GM21447 (cell line): Measurements from ENCODE around the gene RNF112.

Experiments used
- ATAC-seq: cut with Tn5 transposase; IDR thresholded peaks from one replicate; pipeline ENCODE4 v1.9.1; 2021; ENCODE audit not compliant: unreplicated experiment

Gene RNF112

DNA sequence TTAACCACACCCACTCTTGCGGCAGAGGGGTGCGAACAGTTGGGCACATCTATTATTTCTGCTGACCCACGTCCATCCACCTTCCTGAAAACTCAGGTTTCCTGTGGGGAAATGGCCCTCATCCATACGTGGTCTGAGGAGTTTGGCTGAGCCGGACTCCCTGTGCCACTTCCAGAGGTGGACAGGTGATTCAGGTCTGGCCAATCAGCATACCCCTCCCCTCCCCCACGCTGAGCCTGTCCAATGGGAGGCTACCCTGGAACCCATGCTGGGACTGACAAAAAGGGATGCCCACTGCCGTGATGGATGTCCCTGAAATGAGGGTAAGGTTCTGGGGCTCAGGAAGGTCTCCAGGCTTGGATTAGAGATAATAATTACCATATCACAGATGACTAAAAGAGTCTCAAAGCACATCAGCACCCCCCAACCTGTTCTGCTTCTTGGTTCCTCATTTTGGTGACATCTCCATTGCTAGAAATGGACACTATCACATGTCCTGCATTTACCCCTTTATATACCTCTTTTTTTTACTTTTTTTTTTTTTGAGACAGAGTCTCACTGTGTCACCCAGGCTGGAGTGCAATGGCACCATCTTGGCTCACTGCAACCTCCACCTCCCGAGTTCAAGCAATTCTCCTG is 38.0 kb upstream of the RNF112 start:
- no peak for ATAC-seq

DNA sequence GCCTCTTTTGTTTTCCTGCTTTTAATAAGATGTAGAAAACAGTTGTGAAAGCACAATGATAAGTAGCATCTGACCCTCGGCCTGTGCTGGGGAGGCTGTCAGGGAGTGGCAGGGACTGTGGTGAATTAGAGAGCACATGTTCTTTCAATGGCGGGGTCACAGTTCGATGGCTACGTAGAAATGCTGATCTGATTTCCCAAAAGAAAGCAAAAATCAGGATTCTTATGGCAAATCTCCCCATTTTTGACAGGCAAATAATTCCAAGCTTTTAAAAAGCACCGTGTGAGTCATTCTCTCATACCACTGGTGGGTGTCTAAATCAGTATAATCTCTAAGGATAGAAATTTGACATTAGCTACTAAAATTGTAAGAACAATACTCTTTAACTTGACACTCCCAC is 36.9 kb upstream of the RNF112 start:
- no peak for ATAC-seq

DNA sequence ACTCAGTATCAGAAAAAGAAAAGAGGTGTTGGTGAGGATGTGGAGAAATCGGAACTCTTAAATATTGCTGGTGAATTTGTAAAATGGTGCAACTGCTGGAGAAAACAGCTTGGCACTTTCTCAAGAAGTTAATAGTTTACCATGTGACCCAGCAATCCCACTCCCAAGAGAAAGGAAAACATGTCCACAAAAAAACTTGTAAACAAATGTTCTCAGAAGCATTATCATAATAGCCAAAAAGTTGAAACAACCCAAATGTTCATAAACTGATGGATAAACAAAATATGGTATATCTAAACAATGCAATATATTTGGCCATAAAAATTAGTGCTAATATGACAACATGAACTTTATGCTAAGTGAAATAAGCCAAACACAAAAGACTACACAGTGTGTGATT is 35.3 kb upstream of the RNF112 start:
- ATAC-seq: no peak

DNA sequence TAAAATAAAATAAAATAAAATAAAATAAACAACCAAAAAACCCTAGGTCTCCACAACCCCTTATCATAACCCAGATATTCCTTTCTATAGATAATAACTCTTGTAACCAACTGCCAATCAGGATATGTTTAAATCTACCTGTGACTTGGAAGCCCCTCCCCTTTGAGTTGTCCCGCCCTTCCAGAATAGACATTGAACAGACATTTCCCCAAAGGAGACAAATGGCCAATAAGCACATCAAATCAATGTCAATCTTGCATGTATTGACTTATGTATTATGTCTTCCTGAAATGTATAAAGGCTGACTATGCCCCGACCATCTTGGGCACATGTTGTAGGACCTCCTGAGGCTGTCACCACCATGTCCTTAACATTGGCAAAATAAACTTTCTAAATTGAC is 34.2 kb upstream of the RNF112 start:
- no peak for ATAC-seq

DNA sequence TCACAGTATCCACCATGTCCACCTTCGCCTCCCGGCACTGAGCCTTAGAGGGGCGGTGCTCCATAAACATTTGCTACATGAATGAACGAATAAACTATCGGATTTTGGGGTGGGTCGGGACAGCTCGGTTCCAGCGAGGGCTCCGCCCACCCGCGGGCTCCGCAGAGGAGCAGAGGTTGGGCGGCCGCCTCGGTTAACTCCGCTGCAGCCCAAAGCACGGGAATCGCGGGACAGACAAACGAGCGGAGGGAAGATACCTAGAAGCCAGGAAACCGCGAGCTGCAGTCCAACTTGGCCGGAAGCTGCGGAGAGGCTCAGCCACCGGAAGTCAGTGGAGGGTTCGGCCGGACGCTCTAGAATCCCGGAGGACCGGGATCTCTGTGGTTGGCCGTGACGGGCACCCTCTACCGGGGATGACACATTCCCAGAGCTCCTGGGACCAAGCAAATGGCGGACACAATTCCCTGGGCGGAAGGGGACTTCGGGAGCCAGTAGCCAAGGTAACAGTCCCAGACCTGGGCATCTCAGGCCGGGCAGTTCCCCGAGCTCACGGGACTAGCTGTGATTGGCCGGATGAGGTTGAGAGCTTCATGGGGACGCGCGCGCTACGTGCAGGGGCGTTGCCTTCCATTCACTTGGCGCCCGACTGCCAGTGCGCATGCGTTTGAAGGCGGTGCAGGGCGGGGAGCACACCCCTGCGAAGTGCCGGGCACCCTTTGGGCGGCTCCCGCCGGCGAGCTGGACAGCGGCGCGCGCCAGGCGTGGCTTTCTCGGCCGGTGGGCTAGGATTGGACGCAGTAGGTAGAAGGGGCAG is 33.2 kb upstream of the RNF112 start:
- peak; percentile 92 for ATAC-seq

DNA sequence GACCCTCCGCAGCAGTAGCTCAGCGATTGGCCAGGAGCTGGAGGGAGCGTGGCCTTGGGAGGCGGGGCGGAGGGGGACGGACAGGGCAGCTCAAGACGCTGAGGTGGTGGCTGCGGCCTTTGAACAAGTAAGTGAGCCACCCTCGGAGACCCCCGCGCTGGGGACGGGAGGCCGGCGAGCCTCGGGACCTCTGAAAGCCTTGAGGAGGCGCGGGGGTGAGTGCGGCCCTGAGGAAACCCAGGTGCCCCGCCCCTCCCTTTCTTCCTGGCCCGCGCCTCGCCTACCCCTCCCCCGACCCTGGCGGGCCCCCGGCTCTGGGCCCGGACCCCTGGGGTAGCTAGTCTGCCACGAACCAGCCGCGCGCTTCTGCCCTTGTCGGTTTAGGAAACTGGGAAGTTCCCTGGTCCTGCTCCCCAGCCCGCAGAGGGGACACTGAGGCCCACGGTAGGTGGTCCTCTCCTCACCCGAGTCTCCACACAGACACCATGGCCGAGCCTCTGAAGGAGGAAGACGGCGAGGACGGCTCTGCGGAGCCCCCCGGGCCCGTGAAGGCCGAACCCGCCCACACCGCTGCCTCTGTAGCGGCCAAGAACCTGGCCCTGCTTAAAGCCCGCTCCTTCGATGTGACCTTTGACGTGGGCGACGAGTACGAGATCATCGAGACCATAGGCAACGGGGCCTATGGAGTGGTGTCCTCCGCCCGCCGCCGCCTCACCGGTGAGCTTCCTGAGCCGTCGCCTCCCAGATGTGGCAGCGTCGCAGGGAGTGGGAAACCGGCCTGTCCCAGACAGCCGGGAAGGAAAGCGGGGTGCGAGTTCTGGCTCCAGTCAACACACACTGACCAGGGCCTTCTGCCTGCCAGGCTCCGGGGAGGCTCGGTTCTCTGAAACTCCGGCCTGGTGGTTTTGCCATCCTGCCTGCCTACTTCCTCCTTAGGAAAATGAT is 32.3 kb upstream of the RNF112 start, which contains the start of gene MAPK7:
MAPK7 (plus strand) TSS at position 83 of the 945 bp plus-strand sequence; CDS start at position 486, 403 bp downstream.
- peak; percentile 16 for ATAC-seq

DNA sequence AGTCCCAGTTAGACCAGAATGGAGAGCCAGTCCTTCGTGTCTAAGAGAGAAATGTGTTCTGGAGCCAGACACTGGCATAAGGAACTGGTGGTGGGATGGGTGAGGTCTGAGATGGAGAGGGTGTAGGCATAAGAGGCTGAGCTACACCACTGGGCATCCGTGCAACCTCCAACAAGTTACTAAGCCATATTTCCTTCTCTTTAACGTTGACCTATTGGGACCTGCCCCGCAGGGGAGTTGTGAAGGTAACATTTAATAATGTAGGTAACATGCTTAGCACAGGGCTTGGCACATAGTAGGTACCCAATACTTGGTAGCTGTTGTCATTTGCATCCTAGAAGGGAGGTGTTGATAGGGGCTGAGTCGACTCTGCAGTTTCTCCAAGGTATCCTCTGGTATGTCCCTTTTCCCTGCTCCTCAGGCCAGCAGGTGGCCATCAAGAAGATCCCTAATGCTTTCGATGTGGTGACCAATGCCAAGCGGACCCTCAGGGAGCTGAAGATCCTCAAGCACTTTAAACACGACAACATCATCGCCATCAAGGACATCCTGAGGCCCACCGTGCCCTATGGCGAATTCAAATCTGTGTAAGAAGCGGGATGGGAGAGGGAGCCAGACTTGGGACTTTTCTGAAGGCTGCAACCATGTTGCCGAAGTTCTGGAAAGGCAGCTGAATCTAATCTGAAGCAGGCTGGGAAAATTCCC is 31.5 kb upstream of the RNF112 start:
- ATAC-seq: no peak

DNA sequence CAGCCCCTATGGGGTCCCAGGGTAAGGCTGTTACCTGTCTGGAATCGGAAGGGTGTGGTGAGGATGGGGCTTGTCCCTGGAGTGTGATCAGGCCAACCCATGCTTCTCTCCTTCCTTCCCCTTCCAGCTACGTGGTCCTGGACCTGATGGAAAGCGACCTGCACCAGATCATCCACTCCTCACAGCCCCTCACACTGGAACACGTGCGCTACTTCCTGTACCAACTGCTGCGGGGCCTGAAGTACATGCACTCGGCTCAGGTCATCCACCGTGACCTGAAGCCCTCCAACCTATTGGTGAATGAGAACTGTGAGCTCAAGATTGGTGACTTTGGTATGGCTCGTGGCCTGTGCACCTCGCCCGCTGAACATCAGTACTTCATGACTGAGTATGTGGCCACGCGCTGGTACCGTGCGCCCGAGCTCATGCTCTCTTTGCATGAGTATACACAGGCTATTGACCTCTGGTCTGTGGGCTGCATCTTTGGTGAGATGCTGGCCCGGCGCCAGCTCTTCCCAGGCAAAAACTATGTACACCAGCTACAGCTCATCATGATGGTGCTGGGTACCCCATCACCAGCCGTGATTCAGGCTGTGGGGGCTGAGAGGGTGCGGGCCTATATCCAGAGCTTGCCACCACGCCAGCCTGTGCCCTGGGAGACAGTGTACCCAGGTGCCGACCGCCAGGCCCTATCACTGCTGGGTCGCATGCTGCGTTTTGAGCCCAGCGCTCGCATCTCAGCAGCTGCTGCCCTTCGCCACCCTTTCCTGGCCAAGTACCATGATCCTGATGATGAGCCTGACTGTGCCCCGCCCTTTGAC is 30.3 kb upstream of the RNF112 start:
- no peak for ATAC-seq

DNA sequence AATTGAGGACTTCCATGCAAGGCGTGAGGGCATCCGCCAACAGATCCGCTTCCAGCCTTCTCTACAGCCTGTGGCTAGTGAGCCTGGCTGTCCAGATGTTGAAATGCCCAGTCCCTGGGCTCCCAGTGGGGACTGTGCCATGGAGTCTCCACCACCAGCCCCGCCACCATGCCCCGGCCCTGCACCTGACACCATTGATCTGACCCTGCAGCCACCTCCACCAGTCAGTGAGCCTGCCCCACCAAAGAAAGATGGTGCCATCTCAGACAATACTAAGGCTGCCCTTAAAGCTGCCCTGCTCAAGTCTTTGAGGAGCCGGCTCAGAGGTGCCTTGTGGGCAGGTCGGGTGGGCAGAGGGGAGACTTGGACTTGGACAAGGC is 29.7 kb upstream of the RNF112 start:
- no peak for ATAC-seq

DNA sequence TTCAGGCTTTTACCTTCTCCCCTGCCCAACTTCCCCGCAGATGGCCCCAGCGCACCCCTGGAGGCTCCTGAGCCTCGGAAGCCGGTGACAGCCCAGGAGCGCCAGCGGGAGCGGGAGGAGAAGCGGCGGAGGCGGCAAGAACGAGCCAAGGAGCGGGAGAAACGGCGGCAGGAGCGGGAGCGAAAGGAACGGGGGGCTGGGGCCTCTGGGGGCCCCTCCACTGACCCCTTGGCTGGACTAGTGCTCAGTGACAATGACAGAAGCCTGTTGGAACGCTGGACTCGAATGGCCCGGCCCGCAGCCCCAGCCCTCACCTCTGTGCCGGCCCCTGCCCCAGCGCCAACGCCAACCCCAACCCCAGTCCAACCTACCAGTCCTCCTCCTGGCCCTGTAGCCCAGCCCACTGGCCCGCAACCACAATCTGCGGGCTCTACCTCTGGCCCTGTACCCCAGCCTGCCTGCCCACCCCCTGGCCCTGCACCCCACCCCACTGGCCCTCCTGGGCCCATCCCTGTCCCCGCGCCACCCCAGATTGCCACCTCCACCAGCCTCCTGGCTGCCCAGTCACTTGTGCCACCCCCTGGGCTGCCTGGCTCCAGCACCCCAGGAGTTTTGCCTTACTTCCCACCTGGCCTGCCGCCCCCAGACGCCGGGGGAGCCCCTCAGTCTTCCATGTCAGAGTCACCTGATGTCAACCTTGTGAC is 29.1 kb upstream of the RNF112 start:
- ATAC-seq: no peak

DNA sequence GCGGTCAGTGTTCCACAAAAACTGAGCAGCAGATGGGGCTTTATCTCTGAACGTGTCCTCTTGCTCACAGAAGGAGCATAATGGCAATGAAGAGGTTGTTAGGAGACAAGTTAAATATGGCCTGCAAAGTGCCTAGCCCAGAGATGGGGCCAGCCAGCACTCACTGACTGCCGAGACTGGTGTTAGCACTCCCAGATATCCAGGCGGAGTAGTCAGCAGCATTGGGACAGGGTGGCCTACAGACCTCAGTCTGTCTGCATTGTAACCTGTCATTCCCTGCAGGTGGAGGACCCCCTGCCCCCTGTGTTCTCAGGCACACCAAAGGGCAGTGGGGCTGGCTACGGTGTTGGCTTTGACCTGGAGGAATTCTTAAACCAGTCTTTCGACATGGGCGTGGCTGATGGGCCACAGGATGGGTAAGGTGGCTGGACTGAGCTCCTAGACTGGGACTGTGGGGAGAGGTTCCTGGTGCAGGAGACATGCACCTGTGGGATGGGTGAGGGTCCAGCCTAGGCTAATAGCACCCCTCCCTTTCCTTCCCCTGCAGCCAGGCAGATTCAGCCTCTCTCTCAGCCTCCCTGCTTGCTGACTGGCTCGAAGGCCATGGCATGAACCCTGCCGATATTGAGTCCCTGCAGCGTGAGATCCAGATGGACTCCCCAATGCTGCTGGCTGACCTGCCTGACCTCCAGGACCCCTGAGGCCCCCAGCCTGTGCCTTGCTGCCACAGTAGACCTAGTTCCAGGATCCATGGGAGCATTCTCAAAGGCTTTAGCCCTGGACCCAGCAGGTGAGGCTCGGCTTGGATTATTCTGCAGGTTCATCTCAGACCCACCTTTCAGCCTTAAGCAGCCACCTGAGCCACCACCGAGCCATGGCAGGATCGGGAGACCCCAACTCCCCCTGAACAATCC is 28.2 kb upstream of the RNF112 start:
- no peak for ATAC-seq

DNA sequence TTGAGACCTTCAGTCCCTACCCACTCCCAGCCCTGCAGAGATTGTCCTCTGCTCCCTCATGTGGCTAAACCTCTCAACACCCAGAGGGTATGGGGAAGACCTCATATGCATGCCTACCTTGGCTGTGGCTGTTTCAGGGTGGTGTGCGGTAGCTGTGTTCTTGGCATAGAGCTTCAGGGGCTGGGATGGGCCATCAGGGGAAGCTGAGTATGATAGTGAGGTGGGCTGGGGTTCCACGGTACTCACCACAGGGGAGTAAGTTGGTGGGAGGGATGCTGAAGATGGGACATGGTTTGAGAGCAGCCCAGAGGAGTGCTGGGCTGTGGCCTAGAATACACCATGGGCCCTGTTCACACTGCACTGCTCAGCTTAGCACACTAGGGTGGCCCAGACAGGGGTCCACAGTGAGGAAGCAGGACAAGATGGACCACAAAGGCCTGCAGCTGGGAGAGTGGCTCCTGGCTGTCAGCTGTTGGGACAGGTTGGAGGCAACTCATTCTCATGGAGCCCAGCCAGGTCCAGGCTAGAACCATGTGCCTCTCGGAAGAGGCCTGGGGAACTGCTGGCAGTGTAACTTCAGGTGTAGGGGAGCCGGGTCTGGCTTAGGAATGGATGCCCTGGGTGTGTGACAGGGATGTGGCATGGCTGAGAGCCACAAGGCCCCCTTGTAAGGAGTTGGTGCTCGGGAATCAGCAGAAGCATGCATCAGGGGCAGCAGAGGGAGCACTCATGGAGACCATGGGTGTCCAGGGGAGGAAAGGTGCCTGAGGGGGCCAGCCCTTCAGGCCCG is 27.2 kb upstream of the RNF112 start:
- no peak for ATAC-seq

DNA sequence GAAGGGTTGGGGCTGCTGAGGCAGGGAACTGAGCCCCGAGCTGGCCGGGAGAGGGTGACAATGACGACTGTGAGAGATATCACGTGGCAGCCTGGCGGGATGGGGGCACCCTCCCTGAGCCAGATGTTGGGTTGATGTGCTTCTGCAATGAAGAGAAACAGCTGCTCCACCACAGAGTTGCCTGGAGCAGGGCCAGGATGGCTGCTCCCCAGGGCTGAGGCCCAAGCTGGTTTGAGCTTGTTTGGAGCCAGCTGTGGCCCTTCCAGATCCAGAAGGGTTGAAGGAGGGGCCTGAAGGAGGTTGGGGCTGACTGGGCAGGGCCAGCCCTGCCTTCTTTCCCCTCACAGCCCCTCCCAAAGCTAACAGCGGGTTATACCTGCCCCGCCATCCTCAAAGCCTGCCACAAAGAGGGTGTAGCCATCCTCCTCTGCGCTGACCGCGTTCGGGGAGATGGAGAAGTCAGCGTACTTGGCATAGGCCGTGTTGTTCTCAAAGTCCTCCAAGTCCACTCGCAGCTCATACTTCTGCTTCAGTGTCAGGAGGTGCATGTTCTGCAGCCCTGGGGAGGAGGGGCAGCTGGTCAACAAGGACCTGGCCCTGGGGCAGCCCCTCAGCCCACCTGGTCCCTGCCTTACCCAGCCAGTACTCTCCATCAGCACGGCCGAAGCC is 26.2 kb upstream of the RNF112 start:
- ATAC-seq: no peak

DNA sequence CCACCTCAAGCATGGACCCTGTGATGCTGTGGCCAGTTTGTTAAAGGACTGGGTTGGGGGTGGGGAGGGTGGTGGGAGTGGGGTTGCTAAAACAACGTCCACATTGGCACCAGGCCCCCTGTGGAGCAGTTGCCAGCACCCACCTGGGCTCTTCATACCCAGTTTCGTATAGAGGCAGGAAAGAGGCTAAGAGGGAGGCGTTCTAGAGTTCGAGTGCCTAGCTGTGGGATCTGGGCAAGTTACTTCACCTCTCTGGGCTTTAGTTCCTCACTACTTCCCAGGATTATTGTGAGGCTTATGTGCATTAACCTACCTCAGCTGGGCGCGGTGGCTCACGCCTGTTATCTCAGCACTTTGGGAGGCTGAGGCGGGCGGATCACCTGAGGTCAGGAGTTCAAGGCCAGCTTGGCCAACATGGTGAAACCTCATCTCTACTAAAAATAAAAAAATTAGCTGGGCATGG is 25.5 kb upstream of the RNF112 start:
- no peak for ATAC-seq

DNA sequence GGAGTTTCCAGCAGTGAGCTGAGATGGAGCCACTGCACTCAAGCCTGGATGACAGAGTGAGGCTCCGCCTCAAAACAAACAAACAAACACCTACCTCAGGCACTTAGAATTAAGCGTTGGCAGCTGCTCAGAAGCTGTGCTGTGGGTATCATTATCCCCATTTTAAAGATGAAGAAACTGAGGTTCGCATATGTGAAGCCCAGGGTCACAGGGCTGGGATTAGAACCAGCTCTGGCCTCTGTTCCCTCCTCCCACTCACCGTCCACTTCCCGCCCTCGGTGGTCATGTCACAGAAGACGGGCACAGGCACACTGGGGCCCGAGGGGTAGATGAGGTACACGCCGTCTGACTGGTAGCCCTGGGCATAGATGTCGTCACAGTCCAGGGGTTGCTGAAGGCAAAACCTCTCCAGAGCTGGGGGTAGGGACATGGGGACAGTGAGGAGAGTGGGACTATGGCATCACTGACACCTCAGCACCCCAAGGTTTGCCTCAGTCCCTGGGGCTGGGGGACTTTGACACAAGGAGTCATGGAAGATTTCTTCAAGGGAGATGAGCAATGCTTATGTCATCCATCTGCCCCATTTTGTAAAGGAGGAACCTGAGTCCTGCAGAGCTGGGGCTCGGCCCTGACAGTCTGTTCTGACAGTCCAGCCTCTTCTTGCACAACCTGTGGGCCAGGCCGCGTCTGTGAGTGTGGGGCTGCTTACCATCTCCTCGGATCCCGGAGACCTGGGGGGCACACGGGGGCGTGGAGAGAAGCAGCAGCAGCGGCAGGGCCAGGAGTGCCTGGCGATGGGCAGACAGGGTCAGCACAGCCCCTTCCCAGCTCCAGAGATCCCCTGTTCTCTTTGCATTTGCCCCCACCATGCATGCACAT is 24.7 kb upstream of the RNF112 start:
- ATAC-seq: no peak
